DOHH2 (cell line): ENCODE data around the gene PLPPR1.

Source experiments
- H3F3A ChIP-seq: fragments of 200-600 bp; sonication (generic), shearing (Covaris generic); 2 replicates; pipeline ENCODE4 v1.6.0; 2016; ENCODE audit warnings: antibody characterized with exemption, mild to moderate bottlenecking; ENCODE audit not compliant: control insufficient read depth, insufficient read depth
- H3K27ac ChIP-seq: fragments of 200-600 bp; sonication (generic); 2 replicates; pipeline ENCODE4 v1.5.1; 2014; ENCODE audit warnings: low read depth, mild to moderate bottlenecking, low read length, moderate library complexity
- H3K27me3 ChIP-seq: fragments of 200-600 bp; sonication (generic); 2 replicates; pipeline ENCODE4 v1.6.1; 2014; ENCODE audit warnings: mild to moderate bottlenecking, low read length, mixed read lengths; ENCODE audit not compliant: control insufficient read depth
- H3K36me3 ChIP-seq: fragments of 200-600 bp; sonication (generic); 2 replicates; pipeline ENCODE4 v1.6.1; 2014; ENCODE audit warnings: mild to moderate bottlenecking, low read length, moderate library complexity, mixed read lengths; ENCODE audit not compliant: control insufficient read depth
- H3K4me1 ChIP-seq: fragments of 200-600 bp; sonication (generic); 2 replicates; pipeline ENCODE4 v1.6.1; 2014; ENCODE audit warnings: mild to moderate bottlenecking, low read length, mixed read lengths; ENCODE audit not compliant: control insufficient read depth
- H3K4me2 ChIP-seq: fragments of 200-600 bp; sonication (generic); 2 replicates; pipeline ENCODE4 v1.6.0; 2014; ENCODE audit warnings: mild to moderate bottlenecking, low read length, moderate library complexity
- H3K4me3 ChIP-seq: fragments of 200-600 bp; sonication (generic); 2 replicates; pipeline ENCODE4 v1.5.1; 2014; ENCODE audit warnings: mild to moderate bottlenecking, low read length, mixed read lengths
- H3K79me2 ChIP-seq: fragments of 200-600 bp; sonication (generic); 2 replicates; pipeline ENCODE4 v1.6.1; 2014; ENCODE audit warnings: mild to moderate bottlenecking, low read length, mixed read lengths; ENCODE audit not compliant: control insufficient read depth
- H3K9me2 ChIP-seq: fragments of 200-600 bp; sonication (generic); replicated peaks from 2 replicates; pipeline ENCODE4 v1.6.1; 2014; ENCODE audit warnings: mild to moderate bottlenecking, low read length, mixed read lengths; ENCODE audit not compliant: control insufficient read depth
- H3K9me3 ChIP-seq: fragments of 200-600 bp; sonication (generic); 2 replicates; pipeline ENCODE4 v1.6.1; 2014; ENCODE audit warnings: antibody characterized with exemption, low read length, mixed read lengths; ENCODE audit not compliant: control insufficient read depth, insufficient read depth
- H4K20me1 ChIP-seq: fragments of 200-600 bp; sonication (generic); 2 replicates; pipeline ENCODE4 v1.6.0; 2014; ENCODE audit warnings: low read depth, mild to moderate bottlenecking, antibody characterized with exemption, low read length, moderate library complexity; ENCODE audit not compliant: control insufficient read depth, insufficient read depth
- CTCF ChIP-seq: fragments of 200-600 bp; sonication (generic); IDR thresholded peaks from one replicate; pipeline ENCODE4 v1.5.1; 2014; ENCODE audit warnings: antibody characterized with exemption, mild to moderate bottlenecking, low read depth, low read length; ENCODE audit not compliant: poor library complexity, severe bottlenecking
- EZH2phosphoT487 ChIP-seq: fragments of 200-600 bp; sonication (generic); IDR thresholded peaks from 2 replicates; pipeline ENCODE4 v1.6.1; 2017; ENCODE audit warnings: borderline replicate concordance, mild to moderate bottlenecking, antibody characterized with exemption, low read length, moderate library complexity, mixed read lengths

PLPPR1 gene

GRCh38 chr9:101352892-101353463 lies 324.5 kb downstream of the PLPPR1 start:
- Histone ChIP-seq H3K79me2 (no peaks in the 10 kb centered on the region), H3K9me3 (no peaks in the 10 kb centered on the region), H3K4me2 (no peak overlapping the region), H4K20me1 (no peaks in the 10 kb centered on the region), H3K4me1 (no peaks in the 10 kb centered on the region), H3K9me2 (no peaks in the 10 kb centered on the region), H3K36me3 (no peaks in the 10 kb centered on the region), H3K4me3 (no peak overlapping the region), H3F3A (no peaks in the 10 kb centered on the region), H3K27me3 (no peaks in the 10 kb centered on the region; the same call in 1 of the 2 replicates), H3K27ac (no peak overlapping the region)
- TF ChIP-seq EZH2phosphoT487 (no peak), CTCF (no peak)

GRCh38 chr9:101353683-101354082 lies 325.2 kb downstream of the PLPPR1 start:
- Histone ChIP-seq H3F3A (no peaks in the 10 kb centered on the region), H3K4me1 (no peaks in the 10 kb centered on the region), H4K20me1 (no peaks in the 10 kb centered on the region), H3K9me3 (no peaks in the 10 kb centered on the region), H3K9me2 (no peaks in the 10 kb centered on the region), H3K4me2 (no peak overlapping the region), H3K27me3 (no peaks in the 10 kb centered on the region; the same call in 1 of the 2 replicates), H3K79me2 (no peaks in the 10 kb centered on the region), H3K4me3 (no peak overlapping the region), H3K27ac (no peak overlapping the region), H3K36me3 (no peaks in the 10 kb centered on the region)
- TF ChIP-seq EZH2phosphoT487 (no peak), CTCF (no peak)

- H3K4me2 ChIP-seq: no peak overlapping the region
- H3K79me2 ChIP-seq: no peaks in the 10 kb centered on the region
- H3K27me3 ChIP-seq: no peaks in the 10 kb centered on the region
- H3K4me1 ChIP-seq: no peaks in the 10 kb centered on the region
- no peaks in the 10 kb centered on the region for H3K36me3 ChIP-seq
- no peak for TF ChIP-seq EZH2phosphoT487
- TF ChIP-seq CTCF: no peak
- no peaks in the 10 kb centered on the region for H3K9me3 ChIP-seq
- no peak overlapping the region for H3K4me3 ChIP-seq
- H3K9me2 ChIP-seq: no peaks in the 10 kb centered on the region
- no peaks in the 10 kb centered on the region for H3F3A ChIP-seq
- H3K27ac ChIP-seq: no peak overlapping the region
- no peaks in the 10 kb centered on the region for H4K20me1 ChIP-seq
Measured at GRCh38 chr9:101354143-101354764, 325.7 kb downstream of the PLPPR1 start.
